SK-N-SH (cell line): ENCODE measurements around the gene ERVH48-1. TPM values are rescaled to one million over a fixed set of nuclear protein-coding genes. Genes with fewer than 3 reads are reported as not detected.
"Not testable (repeated sequence)": the region's sequence is repeated elsewhere in the genome, so short reads cannot be mapped to it uniquely, and the experiment has no call there.

ENCODE experiments used
- CTCF ChIA-PET: fragments of 300-600, 350-600 bp; formaldehyde crosslinking; extraction: SDS; loops from one replicate; lab custom pipeline; 2021; lab: Yijun Ruan, JAX
- POLR2A ChIA-PET: fragments of 350-600 bp; sonication (Branson Sonifier 250); formaldehyde crosslinking; extraction: SDS; loops from one replicate; lab custom pipeline; 2020; ENCODE audit warnings: antibody characterized with exemption, inconsistent platforms; lab: Yijun Ruan, JAX
- DNase-seq: peaks from one replicate; pipeline ENCODE4 v3.0.0; 2012
- H2AFZ ChIP-seq: fragments of 200-600 bp; sonication (generic); 2 replicates; pipeline ENCODE4 v1.8.1; 2016; ENCODE audit warnings: antibody characterized with exemption, mild to moderate bottlenecking, low read depth
- H3F3A ChIP-seq: fragments of 200-600 bp; sonication (generic); replicated peaks from 2 replicates; pipeline ENCODE3; 2016; ENCODE audit warnings: antibody characterized with exemption, mild to moderate bottlenecking; ENCODE audit not compliant: insufficient read depth
- H3K27ac ChIP-seq, 2 experiments: fragments of 200-500 bp in 1 of 2; fragments of 200-600 bp in 1 of 2; sonication (Bioruptor generic) in 1 of 2; sonication (generic), shearing (Covaris generic) in 1 of 2; 2 replicates each; pipeline versions ENCODE4 v1.5.1 to v1.6.1; 2014 to 2016; ENCODE audit warnings: low read depth in 2 of 2, inconsistent platforms in 1 of 2, low read length in 1 of 2, mild to moderate bottlenecking in 1 of 2, mixed read lengths in 1 of 2
- H3K27me3 ChIP-seq: fragments of 200-600 bp; sonication (generic), shearing (Covaris generic); 2 replicates; pipeline ENCODE4 v1.6.1; 2016; ENCODE audit warnings: mixed run types; ENCODE audit not compliant: insufficient read depth
- H3K36me3 ChIP-seq, 2 experiments: fragments of 200-500 bp in 1 of 2; fragments of 200-600 bp in 1 of 2; sonication (Bioruptor generic) in 1 of 2; sonication (generic) in 1 of 2; replicated peaks in 1 of 2; 2 replicates each; pipeline versions ENCODE3 to v1.5.1; 2014 to 2016; ENCODE audit warnings: low read length in 1 of 2, mild to moderate bottlenecking in 1 of 2; ENCODE audit not compliant: insufficient read depth in 2 of 2, control insufficient read depth in 1 of 2
- H3K4me1 ChIP-seq, 2 experiments: fragments of 200-500 bp in 1 of 2; fragments of 200-600 bp in 1 of 2; sonication (Bioruptor generic) in 1 of 2; sonication (generic), shearing (Covaris generic) in 1 of 2; 2 replicates each; pipeline versions ENCODE4 v1.5.1 to v1.6.1; 2014 to 2016; ENCODE audit warnings: low read depth in 1 of 2, low read length in 1 of 2, mixed run types in 1 of 2; ENCODE audit not compliant: insufficient read depth in 2 of 2, control insufficient read depth in 1 of 2
- H3K4me2 ChIP-seq: fragments of 200-600 bp; sonication (generic), shearing (Covaris generic); 2 replicates; pipeline ENCODE4 v1.6.1; 2017; ENCODE audit warnings: mixed run types
- H3K4me3 ChIP-seq, 2 experiments: fragments of 200-500 bp in 1 of 2; fragments of 200-600 bp in 1 of 2; sonication (Bioruptor generic) in 1 of 2; sonication (generic), shearing (Covaris generic) in 1 of 2; 2 replicates each; pipeline versions ENCODE4 v1.5.1 to v1.8.1; 2014 to 2016; ENCODE audit warnings: low read depth in 2 of 2, inconsistent platforms in 1 of 2, low read length in 1 of 2, mild to moderate bottlenecking in 1 of 2, mixed read lengths in 1 of 2, moderate library complexity in 1 of 2
- H3K79me2 ChIP-seq: fragments of 200-600 bp; sonication (generic); 2 replicates; pipeline ENCODE4 v1.8.1; 2017; ENCODE audit warnings: mild to moderate bottlenecking; ENCODE audit not compliant: insufficient read depth
- H3K9ac ChIP-seq: fragments of 200-600 bp; sonication (generic); 2 replicates; pipeline ENCODE4 v1.6.1; 2017; ENCODE audit warnings: mixed run types
- H3K9me2 ChIP-seq: fragments of 200-600 bp; sonication (generic); 2 replicates; pipeline ENCODE4 v1.6.1; 2017; ENCODE audit warnings: mixed run types
- H3K9me3 ChIP-seq: fragments of 200-600 bp; sonication (generic); 2 replicates; pipeline ENCODE4 v1.6.1; 2017; ENCODE audit warnings: mixed run types, mild to moderate bottlenecking, moderate library complexity
- H4K20me1 ChIP-seq: fragments of 200-600 bp; sonication (generic); 2 replicates; pipeline ENCODE4 v1.6.1; 2017; ENCODE audit warnings: mild to moderate bottlenecking, mixed run types; ENCODE audit not compliant: insufficient read depth
- EZH2phosphoT487 ChIP-seq: fragments of 200-600 bp; sonication (generic); IDR thresholded peaks from 2 replicates; pipeline ENCODE4 v1.6.1; 2017; ENCODE audit warnings: low read depth, mixed run types, mild to moderate bottlenecking, antibody characterized with exemption, moderate library complexity, borderline replicate concordance
- FOXJ3 ChIP-seq: sonication (generic); formaldehyde crosslinking; IDR thresholded peaks from 2 replicates; pipeline ENCODE4 v1.5.1; 2020; ENCODE audit warnings: mild to moderate bottlenecking, missing genetic modification reagents
- JUND ChIP-seq: IDR thresholded peaks from 2 replicates; pipeline ENCODE4 v1.4.0; 2012
- MXI1 ChIP-seq: IDR thresholded peaks from 2 replicates; pipeline ENCODE4 v1.6.1; 2012; ENCODE audit warnings: mild to moderate bottlenecking, low read depth, low read length, improper control_type of control experiment
- NFIC ChIP-seq: IDR thresholded peaks from 2 replicates; pipeline ENCODE4 v1.4.0; 2012; ENCODE audit warnings: borderline replicate concordance
- NRF1 ChIP-seq: IDR thresholded peaks from 2 replicates; pipeline ENCODE4 v1.6.1; 2012; ENCODE audit warnings: low read depth, mild to moderate bottlenecking, low read length
- SIN3A ChIP-seq: IDR thresholded peaks from 2 replicates; pipeline ENCODE4 v1.6.1; 2012; ENCODE audit warnings: low read depth, mild to moderate bottlenecking, low read length, moderate library complexity, borderline replicate concordance
- TEAD4 ChIP-seq: IDR thresholded peaks from 2 replicates; pipeline ENCODE4 v1.4.0; 2012; ENCODE audit warnings: mild to moderate bottlenecking, borderline replicate concordance; ENCODE audit not compliant: insufficient read depth
- WGBS: methylation state at CpG from one replicate; pipeline ENCODE4 v1.1.6; 2017; ENCODE audit warnings: low lambda C conversion rate; 5-methylcytosine and 5-hydroxymethylcytosine counted together
- polyA plus RNA-seq, 3 experiments: library from polyadenylated mRNA; depleted of rRNA; stranded (reverse); fragments of >200 nt; gene quantifications; 2 replicates each; pipeline ENCODE4 v1.2.3, GENCODE V29; 2012
- TF ChIP-seq, protein P1 (sequence below): IDR thresholded peaks from 2 replicates; pipeline ENCODE4; 2012
- TF ChIP-seq, protein P2 (sequence below): IDR thresholded peaks from 2 replicates; pipeline ENCODE4 v1.4.0; 2012; ENCODE audit warnings: low read depth, borderline replicate concordance
- TF ChIP-seq, protein P3 (sequence below): IDR thresholded peaks from 2 replicates; pipeline ENCODE4 v1.6.1; 2012; ENCODE audit warnings: mild to moderate bottlenecking, low read depth, low read length, moderate library complexity
- TF ChIP-seq, protein P4 (sequence below): IDR thresholded peaks from 2 replicates; pipeline ENCODE4 v1.4.0; 2012; ENCODE audit warnings: low read depth
- TF ChIP-seq, protein P5 (sequence below): fragments of 200-600 bp; sonication (generic); IDR thresholded peaks from 2 replicates; pipeline ENCODE4 v1.6.1; 2017; ENCODE audit warnings: antibody characterized with exemption, mild to moderate bottlenecking, moderate library complexity

The ERVH48-1 gene
- polyA plus RNA-seq, 1 of the 3 experiments (the other 2 are of a cell fraction): not detected

DNA sequence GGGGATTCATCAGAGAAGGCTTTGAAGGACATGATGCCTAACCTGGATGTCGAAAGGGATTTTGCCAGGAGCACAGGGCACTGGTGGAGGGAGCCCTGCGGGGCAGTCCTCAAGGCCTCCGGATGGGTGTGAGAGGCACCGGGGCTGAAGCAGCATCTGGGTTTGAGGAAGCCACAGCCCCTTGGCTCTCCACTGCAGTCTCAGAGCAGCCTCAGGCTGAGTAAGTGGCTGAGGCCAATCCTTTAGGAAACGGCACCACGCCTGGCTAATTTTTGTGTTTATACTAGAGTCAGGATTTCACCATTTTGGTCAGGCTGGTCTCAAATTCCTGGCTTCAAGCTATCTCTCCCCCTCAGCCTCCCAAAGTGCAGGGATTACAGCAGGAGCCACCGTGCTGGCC is 12.0 kb downstream of the ERVH48-1 start (continued):
- TF ChIP-seq JUND (no peak), FOXJ3 (CRISPR knock-in tag) (no peak), MXI1 (no peak), TEAD4 (no peak)

DNA sequence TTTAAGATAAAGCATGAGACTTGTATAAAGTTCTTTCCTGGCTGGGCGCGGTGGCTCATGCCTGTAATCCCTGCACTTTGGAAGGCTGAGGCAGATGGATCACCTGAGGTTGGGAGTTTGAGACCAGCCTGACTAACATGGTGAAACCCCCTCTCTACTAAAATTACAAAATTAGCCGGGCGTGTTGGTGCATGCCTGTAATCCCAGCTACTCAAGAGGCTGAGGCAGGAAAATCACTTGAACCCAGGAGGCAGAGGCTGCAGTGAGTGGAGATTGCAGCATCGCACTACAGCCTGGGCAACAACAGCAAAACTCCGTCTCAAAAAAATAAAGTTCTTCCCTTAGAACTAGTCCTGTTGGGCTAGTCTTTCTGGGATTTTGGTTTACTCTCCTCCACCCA is 13.5 kb downstream of the ERVH48-1 start:
- H3K27ac ChIP-seq, CTCF ChIA-PET, H3K4me3 ChIP-seq, POLR2A ChIA-PET, H3K4me1 ChIP-seq, DNase-seq, H3K9me3 ChIP-seq, H3K9ac ChIP-seq, H3K4me2 ChIP-seq, H3F3A ChIP-seq, H2AFZ ChIP-seq, H3K27me3 ChIP-seq, H3K9me2 ChIP-seq, H3K79me2 ChIP-seq, H4K20me1 ChIP-seq: not testable (repeated sequence)
- peaks cover 12 to 28% of the 10 kb centered on the region in 2 experiments for H3K36me3 ChIP-seq
- 95% methylated on average over 6 of the region's 6 CpGs for WGBS

DNA sequence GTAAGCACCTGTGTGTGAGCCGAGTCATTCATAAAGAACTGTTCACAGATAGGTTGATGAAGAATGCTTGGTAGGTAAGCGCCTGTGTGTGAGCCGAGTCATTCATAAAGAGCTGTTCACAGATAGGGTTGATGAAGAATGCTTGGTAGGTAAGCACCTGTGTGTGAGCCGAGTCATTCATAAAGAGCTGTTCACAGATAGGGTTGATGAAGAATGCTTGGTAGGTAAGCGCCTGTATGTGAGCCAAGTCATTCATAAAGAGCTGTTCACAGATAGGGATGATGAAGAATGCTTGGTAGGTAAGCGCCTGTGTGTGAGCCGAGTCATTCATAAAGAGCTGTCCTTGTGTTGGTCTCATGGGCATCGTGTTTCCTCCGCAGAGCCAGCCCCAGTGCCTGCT is 16.9 kb downstream of the ERVH48-1 start:
- CTCF ChIA-PET: interaction anchor here (1.0 kb wide), 1 partner anchor 16 kb away, joined by 3 read pairs; no protein-coding TSS in a partner anchor

DNA sequence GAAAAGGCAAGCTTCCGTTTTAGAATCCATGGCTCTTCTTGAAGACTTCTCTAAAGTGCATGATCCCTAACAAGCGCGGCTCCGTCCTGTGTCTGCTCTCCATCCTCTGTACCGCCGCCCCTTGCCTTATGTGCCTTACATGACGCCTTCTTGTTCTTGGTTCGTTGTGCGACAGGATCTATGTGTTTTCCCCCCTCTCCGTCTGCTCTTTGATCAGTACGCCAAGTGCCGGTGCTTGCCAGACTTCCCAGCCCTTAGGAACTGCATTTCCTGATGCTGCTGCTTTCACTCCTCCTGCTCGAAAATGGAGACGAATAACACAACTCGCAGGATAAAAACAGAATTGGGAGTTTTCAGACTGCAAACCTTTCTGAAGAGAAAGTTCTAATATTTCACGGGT is 19.2 kb downstream of the ERVH48-1 start:
- Histone ChIP-seq H3K9me2 (no peaks in the 10 kb centered on the region), H3K4me2 (no peak overlapping the region), H3K79me2 (peaks cover 16% of the 10 kb centered on the region), H3K36me3 (peaks cover 39 to 45% of the 10 kb centered on the region in 2 experiments), H3K9me3 (no peaks in the 10 kb centered on the region), H2AFZ (no peak overlapping the region), H3K27me3 (no peaks in the 10 kb centered on the region), H3K27ac (no peak overlapping the region), H3K4me3 (no peak overlapping the region), H3K4me1 (no peaks in the 10 kb centered on the region), H3K9ac (no peak overlapping the region), H4K20me1 (no peaks in the 10 kb centered on the region), H3F3A (no peaks in the 10 kb centered on the region)
- 98% methylated on average over 16 of the region's 16 CpGs for WGBS
- no peak for DNase-seq
- CTCF ChIA-PET: no interaction called here
- POLR2A ChIA-PET: no interaction called here
- TF ChIP-seq, protein P1, sequence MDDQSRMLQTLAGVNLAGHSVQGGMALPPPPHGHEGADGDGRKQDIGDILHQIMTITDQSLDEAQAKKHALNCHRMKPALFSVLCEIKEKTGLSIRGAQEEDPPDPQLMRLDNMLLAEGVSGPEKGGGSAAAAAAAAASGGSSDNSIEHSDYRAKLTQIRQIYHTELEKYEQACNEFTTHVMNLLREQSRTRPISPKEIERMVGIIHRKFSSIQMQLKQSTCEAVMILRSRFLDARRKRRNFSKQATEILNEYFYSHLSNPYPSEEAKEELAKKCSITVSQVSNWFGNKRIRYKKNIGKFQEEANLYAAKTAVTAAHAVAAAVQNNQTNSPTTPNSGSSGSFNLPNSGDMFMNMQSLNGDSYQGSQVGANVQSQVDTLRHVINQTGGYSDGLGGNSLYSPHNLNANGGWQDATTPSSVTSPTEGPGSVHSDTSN: no peak
- no peak for TF ChIP-seq JUND
- TF ChIP-seq SIN3A: no peak
- TF ChIP-seq, protein P2, sequence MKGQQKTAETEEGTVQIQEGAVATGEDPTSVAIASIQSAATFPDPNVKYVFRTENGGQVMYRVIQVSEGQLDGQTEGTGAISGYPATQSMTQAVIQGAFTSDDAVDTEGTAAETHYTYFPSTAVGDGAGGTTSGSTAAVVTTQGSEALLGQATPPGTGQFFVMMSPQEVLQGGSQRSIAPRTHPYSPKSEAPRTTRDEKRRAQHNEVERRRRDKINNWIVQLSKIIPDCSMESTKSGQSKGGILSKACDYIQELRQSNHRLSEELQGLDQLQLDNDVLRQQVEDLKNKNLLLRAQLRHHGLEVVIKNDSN: no peak
- TF ChIP-seq, protein P3, sequence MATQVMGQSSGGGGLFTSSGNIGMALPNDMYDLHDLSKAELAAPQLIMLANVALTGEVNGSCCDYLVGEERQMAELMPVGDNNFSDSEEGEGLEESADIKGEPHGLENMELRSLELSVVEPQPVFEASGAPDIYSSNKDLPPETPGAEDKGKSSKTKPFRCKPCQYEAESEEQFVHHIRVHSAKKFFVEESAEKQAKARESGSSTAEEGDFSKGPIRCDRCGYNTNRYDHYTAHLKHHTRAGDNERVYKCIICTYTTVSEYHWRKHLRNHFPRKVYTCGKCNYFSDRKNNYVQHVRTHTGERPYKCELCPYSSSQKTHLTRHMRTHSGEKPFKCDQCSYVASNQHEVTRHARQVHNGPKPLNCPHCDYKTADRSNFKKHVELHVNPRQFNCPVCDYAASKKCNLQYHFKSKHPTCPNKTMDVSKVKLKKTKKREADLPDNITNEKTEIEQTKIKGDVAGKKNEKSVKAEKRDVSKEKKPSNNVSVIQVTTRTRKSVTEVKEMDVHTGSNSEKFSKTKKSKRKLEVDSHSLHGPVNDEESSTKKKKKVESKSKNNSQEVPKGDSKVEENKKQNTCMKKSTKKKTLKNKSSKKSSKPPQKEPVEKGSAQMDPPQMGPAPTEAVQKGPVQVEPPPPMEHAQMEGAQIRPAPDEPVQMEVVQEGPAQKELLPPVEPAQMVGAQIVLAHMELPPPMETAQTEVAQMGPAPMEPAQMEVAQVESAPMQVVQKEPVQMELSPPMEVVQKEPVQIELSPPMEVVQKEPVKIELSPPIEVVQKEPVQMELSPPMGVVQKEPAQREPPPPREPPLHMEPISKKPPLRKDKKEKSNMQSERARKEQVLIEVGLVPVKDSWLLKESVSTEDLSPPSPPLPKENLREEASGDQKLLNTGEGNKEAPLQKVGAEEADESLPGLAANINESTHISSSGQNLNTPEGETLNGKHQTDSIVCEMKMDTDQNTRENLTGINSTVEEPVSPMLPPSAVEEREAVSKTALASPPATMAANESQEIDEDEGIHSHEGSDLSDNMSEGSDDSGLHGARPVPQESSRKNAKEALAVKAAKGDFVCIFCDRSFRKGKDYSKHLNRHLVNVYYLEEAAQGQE: no peak
- TF ChIP-seq, protein P4, sequence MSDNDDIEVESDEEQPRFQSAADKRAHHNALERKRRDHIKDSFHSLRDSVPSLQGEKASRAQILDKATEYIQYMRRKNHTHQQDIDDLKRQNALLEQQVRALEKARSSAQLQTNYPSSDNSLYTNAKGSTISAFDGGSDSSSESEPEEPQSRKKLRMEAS: no peak
- no peak for TF ChIP-seq NRF1
- TF ChIP-seq EZH2phosphoT487: no peak
- TF ChIP-seq, protein P5, sequence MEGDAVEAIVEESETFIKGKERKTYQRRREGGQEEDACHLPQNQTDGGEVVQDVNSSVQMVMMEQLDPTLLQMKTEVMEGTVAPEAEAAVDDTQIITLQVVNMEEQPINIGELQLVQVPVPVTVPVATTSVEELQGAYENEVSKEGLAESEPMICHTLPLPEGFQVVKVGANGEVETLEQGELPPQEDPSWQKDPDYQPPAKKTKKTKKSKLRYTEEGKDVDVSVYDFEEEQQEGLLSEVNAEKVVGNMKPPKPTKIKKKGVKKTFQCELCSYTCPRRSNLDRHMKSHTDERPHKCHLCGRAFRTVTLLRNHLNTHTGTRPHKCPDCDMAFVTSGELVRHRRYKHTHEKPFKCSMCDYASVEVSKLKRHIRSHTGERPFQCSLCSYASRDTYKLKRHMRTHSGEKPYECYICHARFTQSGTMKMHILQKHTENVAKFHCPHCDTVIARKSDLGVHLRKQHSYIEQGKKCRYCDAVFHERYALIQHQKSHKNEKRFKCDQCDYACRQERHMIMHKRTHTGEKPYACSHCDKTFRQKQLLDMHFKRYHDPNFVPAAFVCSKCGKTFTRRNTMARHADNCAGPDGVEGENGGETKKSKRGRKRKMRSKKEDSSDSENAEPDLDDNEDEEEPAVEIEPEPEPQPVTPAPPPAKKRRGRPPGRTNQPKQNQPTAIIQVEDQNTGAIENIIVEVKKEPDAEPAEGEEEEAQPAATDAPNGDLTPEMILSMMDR: no peak
- TF ChIP-seq NFIC: no peak

More for the DNA sequence above, 16.9 kb downstream of the ERVH48-1 start:
- H3K27me3 ChIP-seq, H3K79me2 ChIP-seq, H3F3A ChIP-seq, H3K9me3 ChIP-seq, H3K4me2 ChIP-seq, H3K4me3 ChIP-seq, H4K20me1 ChIP-seq, H3K4me1 ChIP-seq, H3K9ac ChIP-seq, DNase-seq, H2AFZ ChIP-seq, H3K27ac ChIP-seq, POLR2A ChIA-PET, H3K9me2 ChIP-seq: not testable (repeated sequence)
- 98% methylated on average over 9 of the region's 9 CpGs for WGBS
- H3K36me3 ChIP-seq: peaks cover 30 to 48% of the 10 kb centered on the region in 2 experiments
